ENCODE data around the gene HTR2C.

DNA sequence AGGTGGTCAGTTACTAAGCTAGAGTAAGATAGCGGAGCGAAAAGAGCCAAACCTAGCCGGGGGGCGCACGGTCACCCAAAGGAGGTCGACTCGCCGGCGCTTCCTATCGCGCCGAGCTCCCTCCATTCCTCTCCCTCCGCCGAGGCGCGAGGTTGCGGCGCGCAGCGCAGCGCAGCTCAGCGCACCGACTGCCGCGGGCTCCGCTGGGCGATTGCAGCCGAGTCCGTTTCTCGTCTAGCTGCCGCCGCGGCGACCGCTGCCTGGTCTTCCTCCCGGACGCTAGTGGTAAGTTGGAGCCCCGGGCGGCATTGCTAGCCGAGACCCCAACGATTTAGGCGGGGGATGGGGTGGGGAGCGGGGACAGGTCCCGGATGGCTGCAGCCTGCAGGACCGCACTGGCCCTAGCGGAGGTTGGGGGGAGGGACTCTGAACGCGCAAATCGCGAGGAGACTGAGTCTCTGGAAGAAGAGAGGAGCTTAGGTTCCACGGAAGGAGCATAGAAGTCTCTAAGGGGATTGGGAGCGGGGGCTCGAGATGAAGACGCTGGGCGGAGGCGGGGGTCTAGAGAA lies 573 bp downstream of the HTR2C start:
- TF ChIP-seq TAF1 (CRISPR knock-in tag; IDR thresholded peaks at IDR 0.05) (no peak), CHD4 (IDR thresholded peaks at IDR 0.05; ENCODE audit: borderline replicate concordance, low read length) (no peak), HDAC6 (IDR thresholded peaks at IDR 0.05; ENCODE audit: low read depth, low read length) (no peak), ZC3H13 (CRISPR knock-in tag; IDR thresholded peaks at IDR 0.05) (no peak), IRF2 (CRISPR knock-in tag; IDR thresholded peaks at IDR 0.05) (no peak), MXI1 (IDR thresholded peaks at IDR 0.05; ENCODE audit: borderline replicate concordance, low read depth, low read length) (no peak), U2AF1 (optimal IDR thresholded peaks at IDR 0.05; ENCODE audit: low read depth, low read length) (no peak), NR1H2 (CRISPR knock-in tag; IDR thresholded peaks at IDR 0.05; ENCODE audit: borderline replicate concordance, low read depth) (no peak)
- TF ChIP-seq, protein P1, sequence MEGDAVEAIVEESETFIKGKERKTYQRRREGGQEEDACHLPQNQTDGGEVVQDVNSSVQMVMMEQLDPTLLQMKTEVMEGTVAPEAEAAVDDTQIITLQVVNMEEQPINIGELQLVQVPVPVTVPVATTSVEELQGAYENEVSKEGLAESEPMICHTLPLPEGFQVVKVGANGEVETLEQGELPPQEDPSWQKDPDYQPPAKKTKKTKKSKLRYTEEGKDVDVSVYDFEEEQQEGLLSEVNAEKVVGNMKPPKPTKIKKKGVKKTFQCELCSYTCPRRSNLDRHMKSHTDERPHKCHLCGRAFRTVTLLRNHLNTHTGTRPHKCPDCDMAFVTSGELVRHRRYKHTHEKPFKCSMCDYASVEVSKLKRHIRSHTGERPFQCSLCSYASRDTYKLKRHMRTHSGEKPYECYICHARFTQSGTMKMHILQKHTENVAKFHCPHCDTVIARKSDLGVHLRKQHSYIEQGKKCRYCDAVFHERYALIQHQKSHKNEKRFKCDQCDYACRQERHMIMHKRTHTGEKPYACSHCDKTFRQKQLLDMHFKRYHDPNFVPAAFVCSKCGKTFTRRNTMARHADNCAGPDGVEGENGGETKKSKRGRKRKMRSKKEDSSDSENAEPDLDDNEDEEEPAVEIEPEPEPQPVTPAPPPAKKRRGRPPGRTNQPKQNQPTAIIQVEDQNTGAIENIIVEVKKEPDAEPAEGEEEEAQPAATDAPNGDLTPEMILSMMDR (CRISPR knock-in tag; IDR thresholded peaks at IDR 0.05): no peak

All from HepG2 (cell line).